ENCODE results near the gene NR6A1.

DNA sequence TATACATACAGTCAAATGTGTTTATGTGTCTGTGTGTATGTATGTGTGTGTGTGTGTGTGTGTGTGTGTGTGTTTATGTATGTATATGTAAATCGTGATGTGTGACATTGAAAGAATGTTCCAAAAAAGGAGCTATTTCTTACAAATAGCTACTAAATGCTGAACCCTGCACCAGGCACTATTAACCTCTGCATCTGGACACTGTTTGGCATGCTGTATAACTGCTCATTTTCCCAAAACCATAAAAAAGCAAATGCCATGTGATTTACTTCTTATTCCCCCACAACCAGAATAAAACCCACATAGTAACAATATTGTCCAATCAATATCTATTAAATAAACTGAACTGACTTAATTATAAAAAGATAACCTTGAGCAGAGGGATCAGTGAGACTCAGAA is 91.1 kb downstream of the NR6A1 start:
- TF ChIP-seq, protein P1, sequence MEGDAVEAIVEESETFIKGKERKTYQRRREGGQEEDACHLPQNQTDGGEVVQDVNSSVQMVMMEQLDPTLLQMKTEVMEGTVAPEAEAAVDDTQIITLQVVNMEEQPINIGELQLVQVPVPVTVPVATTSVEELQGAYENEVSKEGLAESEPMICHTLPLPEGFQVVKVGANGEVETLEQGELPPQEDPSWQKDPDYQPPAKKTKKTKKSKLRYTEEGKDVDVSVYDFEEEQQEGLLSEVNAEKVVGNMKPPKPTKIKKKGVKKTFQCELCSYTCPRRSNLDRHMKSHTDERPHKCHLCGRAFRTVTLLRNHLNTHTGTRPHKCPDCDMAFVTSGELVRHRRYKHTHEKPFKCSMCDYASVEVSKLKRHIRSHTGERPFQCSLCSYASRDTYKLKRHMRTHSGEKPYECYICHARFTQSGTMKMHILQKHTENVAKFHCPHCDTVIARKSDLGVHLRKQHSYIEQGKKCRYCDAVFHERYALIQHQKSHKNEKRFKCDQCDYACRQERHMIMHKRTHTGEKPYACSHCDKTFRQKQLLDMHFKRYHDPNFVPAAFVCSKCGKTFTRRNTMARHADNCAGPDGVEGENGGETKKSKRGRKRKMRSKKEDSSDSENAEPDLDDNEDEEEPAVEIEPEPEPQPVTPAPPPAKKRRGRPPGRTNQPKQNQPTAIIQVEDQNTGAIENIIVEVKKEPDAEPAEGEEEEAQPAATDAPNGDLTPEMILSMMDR (conservative IDR thresholded peaks at IDR 0.05; ENCODE audit: low read depth in 2 of 2): no peak
- no peak for TF ChIP-seq EZH2 (IDR thresholded peaks at IDR 0.05; ENCODE audit: low read depth, unreplicated experiment)
- no peak for TF ChIP-seq POLR2AphosphoS5 (IDR thresholded peaks at IDR 0.05; ENCODE audit: low read depth)
- no peak for TF ChIP-seq STAT1 (IDR thresholded peaks at IDR 0.05; ENCODE audit: unreplicated experiment)
- TF ChIP-seq, protein P2, sequence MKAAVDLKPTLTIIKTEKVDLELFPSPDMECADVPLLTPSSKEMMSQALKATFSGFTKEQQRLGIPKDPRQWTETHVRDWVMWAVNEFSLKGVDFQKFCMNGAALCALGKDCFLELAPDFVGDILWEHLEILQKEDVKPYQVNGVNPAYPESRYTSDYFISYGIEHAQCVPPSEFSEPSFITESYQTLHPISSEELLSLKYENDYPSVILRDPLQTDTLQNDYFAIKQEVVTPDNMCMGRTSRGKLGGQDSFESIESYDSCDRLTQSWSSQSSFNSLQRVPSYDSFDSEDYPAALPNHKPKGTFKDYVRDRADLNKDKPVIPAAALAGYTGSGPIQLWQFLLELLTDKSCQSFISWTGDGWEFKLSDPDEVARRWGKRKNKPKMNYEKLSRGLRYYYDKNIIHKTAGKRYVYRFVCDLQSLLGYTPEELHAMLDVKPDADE (IDR thresholded peaks at IDR 0.05): no peak
- no peak for TF ChIP-seq CREB1 (CRISPR knock-in tag; IDR thresholded peaks at IDR 0.05; ENCODE audit: low read depth)
- TF ChIP-seq EZH2phosphoT487 (IDR thresholded peaks at IDR 0.05; ENCODE audit: unreplicated experiment): no peak
- TF ChIP-seq, protein P3, sequence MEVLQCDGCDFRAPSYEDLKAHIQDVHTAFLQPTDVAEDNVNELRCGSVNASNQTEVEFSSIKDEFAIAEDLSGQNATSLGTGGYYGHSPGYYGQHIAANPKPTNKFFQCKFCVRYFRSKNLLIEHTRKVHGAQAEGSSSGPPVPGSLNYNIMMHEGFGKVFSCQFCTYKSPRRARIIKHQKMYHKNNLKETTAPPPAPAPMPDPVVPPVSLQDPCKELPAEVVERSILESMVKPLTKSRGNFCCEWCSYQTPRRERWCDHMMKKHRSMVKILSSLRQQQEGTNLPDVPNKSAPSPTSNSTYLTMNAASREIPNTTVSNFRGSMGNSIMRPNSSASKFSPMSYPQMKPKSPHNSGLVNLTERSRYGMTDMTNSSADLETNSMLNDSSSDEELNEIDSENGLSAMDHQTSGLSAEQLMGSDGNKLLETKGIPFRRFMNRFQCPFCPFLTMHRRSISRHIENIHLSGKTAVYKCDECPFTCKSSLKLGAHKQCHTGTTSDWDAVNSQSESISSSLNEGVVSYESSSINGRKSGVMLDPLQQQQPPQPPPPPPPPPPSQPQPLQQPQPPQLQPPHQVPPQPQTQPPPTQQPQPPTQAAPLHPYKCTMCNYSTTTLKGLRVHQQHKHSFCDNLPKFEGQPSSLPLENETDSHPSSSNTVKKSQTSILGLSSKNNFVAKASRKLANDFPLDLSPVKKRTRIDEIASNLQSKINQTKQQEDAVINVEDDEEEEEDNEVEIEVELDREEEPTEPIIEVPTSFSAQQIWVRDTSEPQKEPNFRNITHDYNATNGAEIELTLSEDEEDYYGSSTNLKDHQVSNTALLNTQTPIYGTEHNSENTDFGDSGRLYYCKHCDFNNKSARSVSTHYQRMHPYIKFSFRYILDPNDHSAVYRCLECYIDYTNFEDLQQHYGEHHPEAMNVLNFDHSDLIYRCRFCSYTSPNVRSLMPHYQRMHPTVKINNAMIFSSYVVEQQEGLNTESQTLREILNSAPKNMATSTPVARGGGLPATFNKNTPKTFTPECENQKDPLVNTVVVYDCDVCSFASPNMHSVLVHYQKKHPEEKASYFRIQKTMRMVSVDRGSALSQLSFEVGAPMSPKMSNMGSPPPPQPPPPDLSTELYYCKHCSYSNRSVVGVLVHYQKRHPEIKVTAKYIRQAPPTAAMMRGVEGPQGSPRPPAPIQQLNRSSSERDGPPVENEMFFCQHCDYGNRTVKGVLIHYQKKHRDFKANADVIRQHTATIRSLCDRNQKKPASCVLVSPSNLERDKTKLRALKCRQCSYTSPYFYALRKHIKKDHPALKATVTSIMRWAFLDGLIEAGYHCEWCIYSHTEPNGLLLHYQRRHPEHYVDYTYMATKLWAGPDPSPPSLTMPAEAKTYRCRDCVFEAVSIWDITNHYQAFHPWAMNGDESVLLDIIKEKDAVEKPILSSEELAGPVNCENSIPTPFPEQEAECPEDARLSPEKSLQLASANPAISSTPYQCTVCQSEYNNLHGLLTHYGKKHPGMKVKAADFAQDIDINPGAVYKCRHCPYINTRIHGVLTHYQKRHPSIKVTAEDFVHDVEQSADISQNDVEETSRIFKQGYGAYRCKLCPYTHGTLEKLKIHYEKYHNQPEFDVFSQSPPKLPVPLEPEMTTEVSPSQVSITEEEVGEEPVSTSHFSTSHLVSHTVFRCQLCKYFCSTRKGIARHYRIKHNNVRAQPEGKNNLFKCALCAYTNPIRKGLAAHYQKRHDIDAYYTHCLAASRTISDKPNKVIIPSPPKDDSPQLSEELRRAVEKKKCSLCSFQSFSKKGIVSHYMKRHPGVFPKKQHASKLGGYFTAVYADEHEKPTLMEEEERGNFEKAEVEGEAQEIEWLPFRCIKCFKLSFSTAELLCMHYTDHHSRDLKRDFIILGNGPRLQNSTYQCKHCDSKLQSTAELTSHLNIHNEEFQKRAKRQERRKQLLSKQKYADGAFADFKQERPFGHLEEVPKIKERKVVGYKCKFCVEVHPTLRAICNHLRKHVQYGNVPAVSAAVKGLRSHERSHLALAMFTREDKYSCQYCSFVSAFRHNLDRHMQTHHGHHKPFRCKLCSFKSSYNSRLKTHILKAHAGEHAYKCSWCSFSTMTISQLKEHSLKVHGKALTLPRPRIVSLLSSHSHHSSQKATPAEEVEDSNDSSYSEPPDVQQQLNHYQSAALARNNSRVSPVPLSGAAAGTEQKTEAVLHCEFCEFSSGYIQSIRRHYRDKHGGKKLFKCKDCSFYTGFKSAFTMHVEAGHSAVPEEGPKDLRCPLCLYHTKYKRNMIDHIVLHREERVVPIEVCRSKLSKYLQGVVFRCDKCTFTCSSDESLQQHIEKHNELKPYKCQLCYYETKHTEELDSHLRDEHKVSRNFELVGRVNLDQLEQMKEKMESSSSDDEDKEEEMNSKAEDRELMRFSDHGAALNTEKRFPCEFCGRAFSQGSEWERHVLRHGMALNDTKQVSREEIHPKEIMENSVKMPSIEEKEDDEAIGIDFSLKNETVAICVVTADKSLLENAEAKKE (CRISPR knock-in tag; IDR thresholded peaks at IDR 0.05): no peak
